PC-9 (cell line): ENCODE results near the gene RAB43.

Source experiments
- CTCF ChIP-seq: fragments of 200-600 bp; sonication (generic); conservative IDR thresholded peaks from 2 replicates; pipeline ENCODE4 v1.6.1; 2017; ENCODE audit warnings: mixed run types, antibody characterized with exemption, mild to moderate bottlenecking, moderate library complexity
- EZH2 ChIP-seq: fragments of 200-600 bp; sonication (generic); IDR thresholded peaks from 2 replicates; pipeline ENCODE4 v1.8.0; 2017; ENCODE audit warnings: antibody characterized with exemption, low read depth

- TF ChIP-seq CTCF (peak; percentile 59; the same call in 1 of the 2 replicates), EZH2 (no peak)
Measured at GRCh38 chr3:129161860-129162271, 40.3 kb upstream of the RAB43 start.
